HG02588 (cell line): ENCODE measurements around the gene MAPKAPK5.
A peak's percentile ranks its signal among the peaks of the same experiment; 100 is the strongest.
"Not testable (repeated sequence)": the region's sequence is repeated elsewhere in the genome, so short reads cannot be mapped to it uniquely, and the experiment has no call there.

Experiments used
- ATAC-seq: cut with Tn5 transposase; IDR thresholded peaks from one replicate; pipeline ENCODE4 v1.9.1; 2021; ENCODE audit warnings: mild to moderate bottlenecking, moderate library complexity; ENCODE audit not compliant: unreplicated experiment

The MAPKAPK5 gene

DNA sequence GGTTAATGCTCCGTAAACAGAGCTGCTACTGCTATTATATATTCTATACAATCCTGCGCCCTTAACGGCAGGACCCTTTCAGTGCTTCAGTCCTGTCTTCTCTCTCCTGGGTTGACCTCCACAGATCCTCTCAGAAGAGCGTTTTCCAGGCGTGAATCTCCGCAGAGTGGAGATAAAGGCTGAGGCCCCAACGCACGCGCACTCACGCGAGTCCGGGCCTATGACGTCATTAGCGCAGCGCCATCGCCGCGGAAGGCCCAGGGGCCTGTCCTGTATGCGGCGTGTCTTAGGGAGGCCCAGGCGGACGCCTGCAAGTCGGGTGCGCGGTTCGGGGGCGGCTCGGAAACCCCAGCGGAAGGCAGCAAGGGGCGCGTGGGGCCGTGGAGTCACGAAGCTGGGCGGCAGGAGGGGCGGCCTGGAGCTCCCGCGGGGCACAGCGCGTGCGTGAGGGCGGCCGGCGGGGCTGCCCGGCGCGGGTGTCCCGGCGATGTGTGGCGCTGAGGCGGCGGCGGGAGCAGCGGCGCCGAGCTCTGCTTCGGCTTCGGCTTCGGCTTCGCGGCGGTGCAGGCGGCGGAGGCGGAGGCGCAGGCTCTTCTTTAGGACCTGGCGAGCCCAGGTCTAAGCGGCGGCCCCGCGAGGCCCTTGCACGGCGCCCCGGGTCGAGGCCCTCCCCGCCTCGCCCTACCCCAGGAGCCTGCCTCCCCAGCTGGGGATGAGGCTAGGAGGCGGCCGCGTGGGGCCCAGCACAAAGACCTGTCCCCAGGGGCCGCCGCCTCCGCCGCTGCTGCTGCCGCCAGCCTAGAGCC lies at the start of gene MAPKAPK5:
Gene MAPKAPK5, plus strand, starts transcription at position 479 of the 806 bp plus-strand sequence. CDS start 506 bp downstream, outside the sequence.
- ATAC-seq = peak; percentile 73

DNA sequence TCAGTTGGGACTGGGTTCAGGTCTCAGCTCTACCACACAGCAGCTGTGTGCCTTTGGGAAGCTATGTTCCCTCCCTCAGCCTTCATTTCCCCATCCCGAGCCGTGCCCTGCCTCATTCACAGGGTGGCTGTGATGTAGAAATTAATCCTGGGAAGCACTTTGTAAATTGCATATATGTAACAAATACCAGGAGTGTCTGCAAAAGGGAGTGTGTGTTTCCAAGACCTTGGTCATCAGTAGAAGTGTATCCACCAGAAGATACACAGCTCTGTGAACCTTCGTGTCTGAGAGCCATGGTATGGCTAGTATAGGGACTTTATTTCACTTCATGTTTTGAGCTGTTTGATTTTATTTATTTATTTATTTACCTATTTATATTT lies 49.2 kb upstream of the MAPKAPK5 start:
- no peak for ATAC-seq

GRCh38 chr12:111798182-111798581 lies 43.8 kb upstream of the MAPKAPK5 start:
- no peak for ATAC-seq

GRCh38 chr12:111799758-111800157 lies 42.3 kb upstream of the MAPKAPK5 start:
- no peak for ATAC-seq

- no peak for ATAC-seq
Measured at GRCh38 chr12:111803038-111803626, 38.9 kb upstream of the MAPKAPK5 start.

- no peak for ATAC-seq
Measured at GRCh38 chr12:111803851-111804250, 38.2 kb upstream of the MAPKAPK5 start.

DNA sequence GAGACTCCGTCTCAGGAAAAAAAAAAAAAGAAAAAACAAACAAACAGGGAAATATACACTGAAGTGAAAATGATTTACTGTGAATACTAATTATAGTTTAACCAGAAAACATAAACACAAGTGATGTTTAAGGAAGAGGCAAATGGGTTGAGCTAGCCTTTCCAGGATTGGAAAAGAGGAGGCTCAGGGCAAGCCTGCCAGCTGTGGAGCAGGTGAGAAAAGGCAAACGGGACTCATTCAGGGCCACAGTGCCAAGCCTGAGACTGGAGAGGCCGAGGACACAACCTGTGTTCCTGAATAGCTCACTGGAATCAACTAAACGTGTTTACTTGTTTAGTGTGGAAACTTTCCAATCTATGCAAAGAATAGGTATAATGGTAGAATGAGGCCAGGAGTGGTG lies 35.7 kb upstream of the MAPKAPK5 start:
- no peak for ATAC-seq

DNA sequence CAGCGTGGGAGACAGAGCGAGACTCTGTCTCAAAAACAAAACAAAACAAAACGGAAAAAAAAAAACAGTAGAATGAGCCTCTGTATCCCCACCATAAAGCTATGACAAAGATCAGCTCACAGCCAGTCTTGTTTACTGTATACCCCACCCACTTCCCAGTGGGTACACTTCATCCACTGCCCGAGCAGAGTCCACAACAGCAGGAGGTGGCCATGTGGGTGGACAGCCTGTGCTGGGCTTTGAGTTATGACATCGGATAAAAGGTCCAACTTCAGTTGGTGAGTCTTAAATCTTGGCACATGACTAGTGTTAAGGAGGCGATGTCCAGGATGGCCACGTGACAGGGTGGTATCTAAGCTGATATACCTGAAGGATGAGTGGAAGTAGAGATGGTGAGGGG lies 34.8 kb upstream of the MAPKAPK5 start:
- no peak for ATAC-seq

DNA sequence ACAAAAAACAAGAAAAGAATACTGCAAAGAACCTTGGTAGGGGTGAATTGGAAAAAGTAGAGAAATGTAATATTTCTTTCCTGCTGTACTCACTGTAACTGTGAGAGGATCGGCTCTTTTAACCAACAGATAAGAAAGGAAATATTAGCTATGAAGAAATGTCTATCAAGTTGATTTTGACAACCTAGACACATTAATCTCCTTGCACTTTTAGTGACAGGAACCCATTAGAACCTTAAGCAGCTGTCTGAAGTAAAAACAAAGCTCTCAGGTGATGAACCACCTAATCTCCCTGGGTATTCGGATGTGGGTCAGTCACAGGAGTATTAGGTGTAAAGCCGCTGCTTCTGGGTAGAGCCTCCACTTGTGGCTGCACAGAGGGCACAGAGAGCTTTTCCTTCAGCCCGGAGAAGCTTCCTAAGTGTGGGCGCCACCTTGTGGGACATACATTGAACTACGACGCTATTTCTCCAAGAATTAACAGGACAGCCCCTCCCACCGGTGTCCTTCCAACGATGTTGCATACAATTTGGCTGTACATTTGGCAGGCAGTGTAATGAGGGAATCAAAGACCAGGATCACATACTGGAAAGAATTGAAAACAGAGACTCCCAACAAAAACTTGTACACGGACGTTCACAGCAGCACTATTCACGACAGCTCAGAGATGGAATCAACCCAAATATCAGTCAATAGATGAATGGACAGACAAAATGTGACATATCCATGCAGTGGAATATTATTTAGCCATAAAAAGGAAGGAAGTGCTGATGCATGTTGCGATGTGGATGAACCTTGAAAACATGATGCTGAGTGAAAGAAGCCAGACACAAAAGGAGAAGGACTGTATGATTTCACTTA lies 28.9 kb upstream of the MAPKAPK5 start:
- no peak for ATAC-seq

DNA sequence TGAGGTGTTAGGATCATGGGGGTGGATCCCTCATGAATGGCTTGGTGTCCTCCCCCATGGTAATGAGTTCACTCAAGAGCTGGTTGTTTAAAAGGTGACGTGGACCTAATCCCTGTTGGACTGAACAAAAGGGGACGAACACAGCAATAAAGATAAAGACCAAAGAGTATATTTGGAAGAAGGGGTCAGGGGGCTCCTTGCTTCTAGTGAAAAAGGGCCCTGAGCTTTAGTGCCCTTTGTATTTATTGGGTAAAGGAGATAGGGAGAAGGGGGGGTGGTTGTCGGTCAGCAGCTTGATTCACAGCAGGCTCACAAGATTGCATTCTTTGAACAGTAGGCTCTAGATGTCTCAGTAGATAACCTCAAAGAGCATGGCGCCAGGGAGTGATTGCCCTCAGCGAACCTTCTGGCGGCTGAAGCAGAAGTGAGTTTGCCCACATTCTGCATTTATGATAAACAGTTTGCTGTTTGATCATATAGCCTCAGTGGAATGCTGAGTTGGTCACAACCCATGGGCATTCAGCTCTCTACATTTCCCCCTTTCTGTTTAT lies 25.9 kb upstream of the MAPKAPK5 start:
- no peak for ATAC-seq

GRCh38 chr12:111816898-111817297 lies 25.1 kb upstream of the MAPKAPK5 start:
- ATAC-seq = not testable (repeated sequence)

GRCh38 chr12:111818340-111818739 lies 23.7 kb upstream of the MAPKAPK5 start:
- no peak for ATAC-seq

GRCh38 chr12:111819191-111820158 lies 22.6 kb upstream of the MAPKAPK5 start:
- ATAC-seq = no peak

DNA sequence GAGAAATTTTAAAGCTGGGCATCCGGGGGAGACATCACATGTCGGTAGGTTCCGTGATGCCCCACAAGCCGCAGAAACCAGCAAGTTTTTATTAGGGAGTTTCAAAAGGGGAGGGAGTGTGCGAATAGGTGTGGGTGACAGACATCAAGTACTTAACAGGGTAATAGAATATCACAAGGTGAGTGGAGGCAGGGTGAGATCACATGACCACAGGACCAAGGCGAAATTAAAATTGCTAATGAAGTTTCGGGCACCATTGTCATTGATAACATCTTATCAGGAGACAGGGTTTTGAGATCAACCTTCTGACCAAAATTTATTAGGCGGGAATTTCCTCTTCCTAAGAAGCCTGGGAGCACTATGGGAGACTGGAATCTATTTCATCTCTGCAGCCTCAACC lies 21.2 kb upstream of the MAPKAPK5 start:
- ATAC-seq = not testable (repeated sequence)

DNA sequence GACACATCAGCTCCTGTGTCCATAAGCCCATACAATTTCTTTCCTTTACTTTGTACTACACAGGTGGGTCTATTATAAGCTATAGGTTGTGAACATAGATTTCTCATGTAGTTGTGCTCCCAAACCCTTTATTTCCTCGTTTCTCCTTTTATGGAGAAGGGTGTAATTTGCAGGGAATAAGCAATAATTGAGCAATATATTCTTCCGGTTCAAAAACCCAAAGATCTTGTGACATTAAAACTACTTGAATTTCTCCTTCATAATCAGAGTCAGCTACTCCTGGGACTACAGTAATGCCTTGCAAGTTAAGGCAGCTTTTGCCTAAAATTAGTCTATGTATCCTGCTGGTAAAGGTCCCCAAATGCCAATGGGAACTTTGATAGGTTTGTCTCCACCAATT lies 19.1 kb upstream of the MAPKAPK5 start:
- no peak for ATAC-seq

DNA sequence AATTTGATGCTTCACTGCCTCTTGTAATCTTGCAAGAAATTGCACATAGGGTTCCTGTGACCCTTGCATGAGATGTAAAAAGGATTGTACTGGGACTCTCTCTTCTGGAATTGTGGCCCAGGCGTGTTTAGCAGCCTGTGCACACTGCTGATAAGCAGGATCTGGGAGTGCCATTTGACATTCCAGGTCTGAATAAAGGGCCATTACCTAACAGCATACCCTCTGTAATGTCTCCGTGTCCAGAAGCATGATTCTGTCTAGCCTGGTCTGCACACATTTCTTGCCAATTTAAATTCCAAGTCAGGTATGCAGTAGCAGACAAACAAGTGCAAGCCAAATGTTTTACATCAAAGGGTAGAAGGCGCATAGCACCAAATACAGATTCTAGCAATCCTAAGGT lies 18.1 kb upstream of the MAPKAPK5 start:
- ATAC-seq = no peak

DNA sequence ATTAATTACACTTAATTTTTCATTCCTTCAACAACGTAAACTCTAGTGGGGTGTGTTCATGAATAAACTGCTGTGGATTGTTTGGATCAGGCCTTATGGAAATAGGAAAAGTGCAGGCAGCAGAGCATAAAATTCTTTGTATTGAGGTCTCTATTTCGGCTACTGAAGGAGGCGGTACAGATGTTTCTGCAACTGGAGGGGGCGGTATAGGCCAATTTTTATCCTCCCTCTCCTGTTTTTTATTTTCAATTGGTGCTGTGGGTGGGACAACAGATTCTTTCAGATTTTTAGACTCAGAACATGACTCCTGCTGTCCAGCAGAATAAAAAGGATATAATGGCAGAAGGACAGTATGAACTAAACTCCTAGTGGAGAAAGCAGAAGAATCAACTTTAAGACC lies 17.7 kb upstream of the MAPKAPK5 start:
- ATAC-seq = not testable (repeated sequence)

GRCh38 chr12:111825509-111825908 lies 16.5 kb upstream of the MAPKAPK5 start:
- ATAC-seq = no peak

GRCh38 chr12:111826316-111826715 lies 15.7 kb upstream of the MAPKAPK5 start:
- no peak for ATAC-seq

- ATAC-seq = no peak
Measured at GRCh38 chr12:111826992-111827391, 15.0 kb upstream of the MAPKAPK5 start.
